Medulla oblongata (tissue), 1 donor: ENCODE data around the gene CNGA3.
"Not testable (repeated sequence)": the region's sequence is repeated elsewhere in the genome, so short reads cannot be mapped to it uniquely, and the experiment has no call there.

Experiments
- DNase-seq: peaks from one replicate; pipeline ENCODE4 v3.0.0-alpha.2; 2015; ENCODE audit errors: extremely low spot score

CNGA3 gene

GRCh38 chr2:98346311-98347236 lies at the start of gene CNGA3:
CNGA3 (plus strand) TSS chr2:98346456; CDS start chr2:98369976, 23,520 bp downstream.
- DNase-seq, result no peak

DNA sequence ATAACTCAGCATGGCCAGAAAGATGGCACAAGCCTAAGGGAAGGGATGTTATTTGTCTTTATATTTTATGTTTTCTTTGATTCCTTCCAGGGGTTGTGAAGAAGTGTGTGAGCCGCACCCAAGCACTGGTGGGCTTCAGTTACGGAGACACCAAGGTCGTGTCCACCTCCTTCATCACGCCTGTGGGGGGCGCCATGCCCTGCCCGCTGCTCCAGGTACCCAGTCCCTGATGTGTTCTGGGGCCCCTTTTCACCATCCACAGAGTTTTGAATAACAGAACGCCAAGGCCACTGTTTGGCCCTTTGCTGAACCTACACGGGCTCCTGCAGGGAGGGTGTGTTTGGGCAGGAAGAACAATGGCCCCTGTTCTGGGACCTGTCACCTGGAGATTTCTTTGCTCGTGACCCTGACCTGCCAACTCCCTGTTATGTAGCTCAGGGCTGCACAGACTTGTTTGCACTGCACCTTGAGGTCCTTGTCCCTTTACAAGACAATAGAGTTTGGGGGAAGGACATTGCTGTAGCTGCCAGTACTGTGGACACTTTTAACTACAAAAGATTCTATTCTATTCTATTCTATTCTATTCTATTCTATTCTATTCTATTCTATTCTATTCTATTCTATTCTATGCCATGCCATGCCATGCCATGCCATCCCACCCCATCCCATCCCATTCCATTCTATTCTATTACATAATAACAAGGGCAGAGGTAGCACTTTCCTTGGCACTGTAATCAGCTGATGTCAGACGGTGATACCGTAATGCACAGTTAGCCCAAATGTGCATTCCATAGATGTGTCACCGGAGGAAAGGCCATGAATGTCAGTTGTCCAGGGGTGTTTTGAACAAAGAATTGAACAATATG lies 48.2 kb upstream of the CNGA3 start:
- DNase-seq, result no peak

- no peak for DNase-seq
Measured at GRCh38 chr2:98298683-98299164, 47.5 kb upstream of the CNGA3 start.

- DNase-seq, result no peak
Measured at GRCh38 chr2:98299211-98299905, 46.9 kb upstream of the CNGA3 start.

DNA sequence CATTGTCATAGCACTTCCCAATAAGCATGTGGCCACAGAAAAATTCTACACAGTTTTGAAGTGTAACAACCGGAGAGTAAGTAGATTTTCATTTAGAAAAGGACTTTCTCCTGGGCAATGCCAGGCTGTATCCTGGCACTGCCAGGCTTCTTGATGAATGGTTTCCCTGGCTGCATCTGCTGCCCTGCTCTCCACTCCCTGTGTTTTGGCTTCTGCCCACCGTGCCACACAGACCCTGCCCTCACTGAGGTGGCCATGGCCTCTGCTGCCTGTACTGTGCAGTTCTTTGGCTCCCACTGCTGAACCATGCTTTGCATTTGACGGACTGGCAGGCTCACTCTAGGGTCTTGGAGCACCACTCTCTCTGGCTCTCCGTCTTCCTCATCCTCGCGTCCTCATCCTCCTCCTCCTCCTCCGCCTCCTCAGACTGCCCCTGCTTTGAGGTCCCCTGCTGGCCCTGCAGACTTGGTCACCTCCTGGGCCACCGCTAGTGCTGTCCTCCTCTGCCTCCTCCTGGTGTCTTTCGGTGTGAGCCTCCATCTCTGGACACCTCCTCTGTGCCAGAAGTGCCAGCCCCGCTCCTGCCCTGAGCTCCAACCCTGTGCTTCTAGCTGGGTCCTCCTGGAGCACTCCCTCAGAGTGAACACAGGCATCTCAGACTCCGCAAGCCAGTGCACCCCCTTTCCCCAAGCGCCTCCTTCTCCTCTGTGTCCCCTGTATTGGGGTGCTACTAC lies 45.9 kb upstream of the CNGA3 start:
- peak; percentile 53 for DNase-seq

GRCh38 chr2:98301469-98301868 lies 44.8 kb upstream of the CNGA3 start:
- no peak for DNase-seq

DNA sequence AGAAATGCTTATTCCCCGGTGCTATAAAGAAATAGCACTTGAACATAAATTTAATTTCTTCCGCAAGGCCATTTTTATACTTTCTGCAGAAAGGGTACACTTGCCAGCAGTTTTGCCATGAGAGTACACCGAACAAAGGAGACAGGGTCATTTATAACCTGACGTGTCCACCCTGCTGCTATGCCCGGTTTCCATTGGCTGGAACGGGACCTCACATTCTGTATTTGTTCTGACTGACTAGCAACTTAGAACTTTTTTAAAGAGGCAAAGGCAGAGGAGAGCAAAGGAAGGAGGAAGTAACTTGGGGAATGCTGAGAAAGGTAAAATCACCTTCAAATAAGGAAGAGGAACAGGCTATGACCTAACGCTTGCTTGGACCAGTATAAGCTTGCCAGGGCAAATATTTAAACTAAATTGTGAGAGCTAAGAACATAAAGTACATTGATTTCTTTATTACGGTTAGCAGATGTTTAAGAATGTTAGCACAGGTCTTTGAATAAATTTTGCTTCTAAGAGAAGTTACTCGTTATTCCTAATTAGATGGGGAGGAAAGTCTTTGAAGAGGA lies 39.0 kb upstream of the CNGA3 start:
- not testable (repeated sequence) for DNase-seq

- DNase-seq, result no peak
Measured at GRCh38 chr2:98308068-98308467, 38.2 kb upstream of the CNGA3 start.

DNA sequence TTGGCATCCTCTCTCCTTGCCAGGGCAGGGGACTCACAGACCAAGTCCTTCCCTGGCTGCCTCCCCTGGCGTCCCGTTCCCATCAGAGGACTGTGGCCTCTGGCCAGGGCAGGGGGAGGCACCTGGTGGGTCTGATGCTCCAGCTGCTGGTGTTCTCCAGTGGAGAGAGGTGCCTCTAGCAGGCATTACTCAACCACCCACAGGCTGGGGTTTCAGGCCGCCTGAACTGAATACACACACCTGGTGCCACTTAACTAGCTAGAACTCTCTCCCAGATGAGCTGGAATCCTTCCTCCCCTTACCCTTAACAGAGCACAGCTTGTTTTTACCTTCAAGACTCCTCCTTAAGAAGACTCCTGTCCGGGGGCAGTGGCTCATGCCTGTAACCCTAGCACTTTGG lies 37.7 kb upstream of the CNGA3 start:
- no peak for DNase-seq

- no peak for DNase-seq
Measured at GRCh38 chr2:98309580-98309979, 36.7 kb upstream of the CNGA3 start.

DNA sequence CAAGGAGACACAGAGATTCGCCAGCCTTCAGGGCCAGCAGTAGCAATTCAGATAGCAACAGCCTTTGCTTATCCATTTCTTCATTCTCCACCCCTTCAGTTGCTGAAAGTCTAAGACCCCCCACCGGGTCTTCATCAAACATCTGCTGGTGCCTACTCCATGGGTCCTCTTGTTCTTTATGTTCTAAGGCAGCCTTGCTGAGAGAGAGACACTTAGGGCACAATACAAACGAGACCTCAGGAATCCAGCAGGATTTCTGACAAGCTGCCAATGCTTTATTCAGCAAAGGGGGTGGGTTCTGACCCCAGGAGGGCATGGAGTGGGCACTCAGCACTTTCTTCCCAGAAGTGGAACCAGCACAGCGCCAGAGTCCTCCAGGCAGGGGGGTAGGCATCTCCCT lies 36.2 kb upstream of the CNGA3 start:
- DNase-seq, result no peak

GRCh38 chr2:98311090-98311489 lies 35.2 kb upstream of the CNGA3 start:
- no peak for DNase-seq

DNA sequence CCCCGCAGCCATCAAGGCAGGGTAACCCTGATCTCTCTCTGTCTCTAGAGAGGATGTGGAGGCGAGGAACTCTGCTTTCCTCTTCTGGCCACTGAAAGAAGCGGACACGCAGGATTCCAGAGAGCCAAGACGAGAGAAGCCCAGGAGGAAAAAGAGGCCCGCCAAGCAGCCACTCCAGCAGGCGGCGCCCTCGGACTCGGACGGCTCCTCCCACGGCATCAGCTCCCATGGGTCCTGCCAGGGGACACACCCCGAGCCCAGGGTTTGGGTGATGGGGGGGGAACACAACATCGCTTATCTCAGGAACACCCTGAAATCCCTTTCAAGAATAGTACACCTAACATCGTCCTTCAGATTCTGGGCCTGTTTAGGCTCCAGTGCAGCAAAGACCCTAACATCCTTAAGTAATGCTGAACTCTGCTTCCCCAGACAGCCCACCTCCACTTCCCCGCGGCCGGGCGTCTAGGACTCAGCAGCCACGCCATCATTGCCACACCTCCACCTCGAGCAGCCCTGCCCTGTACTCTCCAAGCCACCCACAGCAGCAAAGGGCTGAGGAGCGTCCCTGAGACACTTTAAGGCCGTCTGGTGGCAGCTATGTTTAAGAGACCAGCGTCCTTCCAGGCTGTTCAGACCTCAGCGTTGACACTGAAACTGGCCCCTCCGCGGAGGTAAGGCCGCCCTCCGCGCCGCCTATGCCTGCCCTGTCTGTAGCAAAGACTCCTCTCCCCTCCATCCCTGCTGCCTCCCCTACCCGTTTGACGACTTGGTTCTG lies 34.3 kb upstream of the CNGA3 start:
- no peak for DNase-seq

- no peak for DNase-seq
Measured at GRCh38 chr2:98313492-98314250, 32.6 kb upstream of the CNGA3 start.

DNA sequence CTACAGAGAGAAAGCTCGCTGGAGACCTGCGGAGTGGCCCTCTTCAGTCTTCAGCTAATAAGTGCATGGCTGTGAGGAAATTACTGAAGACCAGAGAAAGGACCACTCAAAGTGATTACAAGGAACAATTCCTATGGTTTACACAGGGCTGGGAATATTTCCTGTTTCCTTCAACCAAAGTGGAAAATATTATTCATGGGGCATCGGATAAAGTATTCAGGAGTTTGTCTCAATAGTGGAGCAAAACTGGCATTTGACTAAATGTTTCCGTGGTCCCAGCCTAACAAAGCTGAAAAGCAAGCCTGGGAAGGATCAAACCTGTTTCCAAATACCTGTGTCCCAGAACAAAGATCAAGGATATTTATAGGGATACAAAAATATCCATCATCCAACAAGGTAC lies 32.0 kb upstream of the CNGA3 start:
- DNase-seq, result no peak

DNA sequence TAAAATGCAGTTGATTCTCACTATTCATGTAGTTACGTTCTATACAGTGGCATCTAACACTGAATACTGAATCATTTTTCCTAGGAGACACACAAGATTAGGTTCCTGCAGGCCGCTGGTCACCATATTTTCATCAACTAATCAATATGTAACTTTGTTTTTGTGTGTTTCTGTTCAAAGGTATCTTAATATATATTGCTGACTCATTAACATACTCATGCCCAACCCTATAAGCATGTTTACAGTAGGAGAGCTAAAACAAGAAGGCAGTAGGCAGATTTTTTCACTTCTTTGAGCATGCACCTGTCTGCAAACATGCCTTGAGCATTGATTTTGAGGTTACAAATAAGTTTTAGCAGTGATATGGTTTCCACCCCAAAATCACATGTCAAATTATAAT lies 30.3 kb upstream of the CNGA3 start:
- DNase-seq, result no peak

DNA sequence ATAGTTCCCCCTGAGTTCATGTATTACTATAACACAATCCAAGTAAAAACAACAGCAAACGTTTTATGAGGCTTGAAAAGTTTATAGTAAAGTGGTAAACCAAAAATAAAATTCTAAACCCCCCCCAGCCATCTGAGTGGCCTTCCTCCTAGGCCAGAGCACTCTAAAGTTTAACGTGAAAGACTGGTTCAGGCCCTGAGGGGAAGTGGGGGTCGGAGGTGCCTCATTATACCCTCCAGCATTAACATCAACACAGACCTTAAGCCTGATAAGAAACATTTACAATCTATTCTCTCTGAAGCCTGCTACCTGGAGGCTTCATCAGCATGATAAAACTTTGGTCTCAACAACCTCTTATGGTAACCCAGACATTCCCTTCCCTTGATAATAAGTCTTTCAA lies 29.0 kb upstream of the CNGA3 start:
- no peak for DNase-seq

DNA sequence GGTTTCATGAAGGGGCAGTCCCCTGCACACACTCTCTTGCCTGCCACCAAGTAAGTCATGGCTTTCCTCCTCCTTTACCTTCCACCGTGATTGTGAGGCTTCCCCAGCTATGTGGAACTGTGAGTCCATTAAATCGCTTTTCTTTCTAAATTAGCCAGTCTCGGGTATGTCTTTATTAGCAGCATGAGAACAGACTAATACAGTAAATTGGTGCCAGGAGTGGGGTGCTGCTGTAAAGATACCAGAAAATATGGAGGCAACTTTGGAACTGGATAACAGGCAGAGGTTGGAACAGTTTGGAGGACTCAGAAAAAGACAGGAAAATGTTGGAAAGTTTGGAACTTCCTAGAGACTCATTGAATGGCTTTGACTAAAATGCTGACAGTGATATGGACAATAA lies 26.1 kb upstream of the CNGA3 start:
- not testable (repeated sequence) for DNase-seq

DNA sequence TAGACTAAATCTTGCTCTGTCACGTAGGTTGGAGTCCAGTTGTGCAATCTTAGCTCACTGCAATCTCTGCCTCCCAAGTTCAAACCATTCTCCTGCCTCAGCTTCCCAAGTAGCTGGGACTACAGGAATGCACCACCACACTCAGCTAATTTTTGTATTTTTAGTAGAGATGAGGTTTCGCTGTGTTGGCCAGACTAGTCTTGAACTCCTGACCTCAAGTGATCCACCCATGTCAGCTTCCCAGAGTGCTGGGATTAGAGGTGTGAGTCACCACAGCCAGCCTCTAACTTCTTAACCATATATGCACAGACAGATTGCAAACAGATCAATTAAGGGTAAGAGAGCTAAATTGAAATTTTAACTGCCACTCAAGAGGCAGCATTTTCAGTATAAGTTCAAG lies 22.1 kb upstream of the CNGA3 start:
- DNase-seq, result no peak
